ENCODE results near the gene RIPK4. TPM values are rescaled to one million over a fixed set of nuclear protein-coding genes. Genes with fewer than 3 reads are reported as not detected.
A peak's percentile ranks its signal among the peaks of the same experiment; 100 is the strongest.

The RIPK4 gene
- total RNA-seq, 1 donor from 2014 or later = 34.0 TPM

DNA sequence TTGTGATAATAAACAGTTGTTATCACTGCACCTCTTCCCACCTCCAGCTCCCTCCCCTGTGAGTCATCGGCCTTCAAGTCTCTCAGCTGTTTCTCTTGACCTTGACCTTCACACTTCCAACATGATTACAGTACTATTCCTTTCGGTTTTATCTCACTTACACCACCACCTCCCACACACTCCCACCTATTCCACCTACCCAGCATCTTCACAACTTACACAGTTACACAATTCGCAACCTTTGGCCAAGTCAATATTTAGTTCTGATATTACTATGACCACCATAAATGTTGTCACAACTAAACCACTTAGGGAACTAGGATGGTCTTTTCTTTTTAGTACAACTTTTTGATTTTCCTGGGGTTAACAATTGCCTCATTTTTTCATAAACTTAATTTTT lies 60.2 kb downstream of the RIPK4 start:
- DNase-seq (ENCODE audit: low read depth) = peak; percentile 37
- no peak for FAIRE-seq
- Histone ChIP-seq H3K4me3 (ENCODE audit: low read depth, low read length) (no peak overlapping the region), H3K27me3 (ENCODE audit: control insufficient read depth, insufficient read depth, low read length) (no peaks in the 10 kb centered on the region), H3K36me3 (ENCODE audit: control insufficient read depth, insufficient read depth, low read length) (no peaks in the 10 kb centered on the region)
- TF ChIP-seq, protein P1, sequence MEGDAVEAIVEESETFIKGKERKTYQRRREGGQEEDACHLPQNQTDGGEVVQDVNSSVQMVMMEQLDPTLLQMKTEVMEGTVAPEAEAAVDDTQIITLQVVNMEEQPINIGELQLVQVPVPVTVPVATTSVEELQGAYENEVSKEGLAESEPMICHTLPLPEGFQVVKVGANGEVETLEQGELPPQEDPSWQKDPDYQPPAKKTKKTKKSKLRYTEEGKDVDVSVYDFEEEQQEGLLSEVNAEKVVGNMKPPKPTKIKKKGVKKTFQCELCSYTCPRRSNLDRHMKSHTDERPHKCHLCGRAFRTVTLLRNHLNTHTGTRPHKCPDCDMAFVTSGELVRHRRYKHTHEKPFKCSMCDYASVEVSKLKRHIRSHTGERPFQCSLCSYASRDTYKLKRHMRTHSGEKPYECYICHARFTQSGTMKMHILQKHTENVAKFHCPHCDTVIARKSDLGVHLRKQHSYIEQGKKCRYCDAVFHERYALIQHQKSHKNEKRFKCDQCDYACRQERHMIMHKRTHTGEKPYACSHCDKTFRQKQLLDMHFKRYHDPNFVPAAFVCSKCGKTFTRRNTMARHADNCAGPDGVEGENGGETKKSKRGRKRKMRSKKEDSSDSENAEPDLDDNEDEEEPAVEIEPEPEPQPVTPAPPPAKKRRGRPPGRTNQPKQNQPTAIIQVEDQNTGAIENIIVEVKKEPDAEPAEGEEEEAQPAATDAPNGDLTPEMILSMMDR (IDR thresholded peaks at IDR 0.05; ENCODE audit: insufficient read depth, low read length, severe bottlenecking) = no peak

DNA sequence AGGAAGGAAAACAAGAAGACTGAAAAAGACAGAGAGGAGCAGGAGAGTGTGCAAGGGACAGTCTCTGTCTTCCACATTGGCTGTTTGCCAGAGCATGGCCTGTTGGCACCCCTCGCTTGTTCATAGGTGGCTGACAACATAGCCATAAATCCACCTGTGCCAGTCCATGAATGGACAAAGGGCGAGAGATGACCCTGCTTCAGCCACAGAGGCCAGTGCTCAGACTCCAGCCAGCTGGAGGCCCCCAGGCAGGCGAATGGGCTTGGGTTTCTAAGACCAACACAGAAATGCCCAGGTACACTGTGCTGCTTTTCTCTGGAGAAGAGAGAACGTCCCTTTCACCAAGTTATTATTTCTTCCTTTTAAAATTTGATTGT lies 60.6 kb downstream of the RIPK4 start:
- no peak for FAIRE-seq

DNA sequence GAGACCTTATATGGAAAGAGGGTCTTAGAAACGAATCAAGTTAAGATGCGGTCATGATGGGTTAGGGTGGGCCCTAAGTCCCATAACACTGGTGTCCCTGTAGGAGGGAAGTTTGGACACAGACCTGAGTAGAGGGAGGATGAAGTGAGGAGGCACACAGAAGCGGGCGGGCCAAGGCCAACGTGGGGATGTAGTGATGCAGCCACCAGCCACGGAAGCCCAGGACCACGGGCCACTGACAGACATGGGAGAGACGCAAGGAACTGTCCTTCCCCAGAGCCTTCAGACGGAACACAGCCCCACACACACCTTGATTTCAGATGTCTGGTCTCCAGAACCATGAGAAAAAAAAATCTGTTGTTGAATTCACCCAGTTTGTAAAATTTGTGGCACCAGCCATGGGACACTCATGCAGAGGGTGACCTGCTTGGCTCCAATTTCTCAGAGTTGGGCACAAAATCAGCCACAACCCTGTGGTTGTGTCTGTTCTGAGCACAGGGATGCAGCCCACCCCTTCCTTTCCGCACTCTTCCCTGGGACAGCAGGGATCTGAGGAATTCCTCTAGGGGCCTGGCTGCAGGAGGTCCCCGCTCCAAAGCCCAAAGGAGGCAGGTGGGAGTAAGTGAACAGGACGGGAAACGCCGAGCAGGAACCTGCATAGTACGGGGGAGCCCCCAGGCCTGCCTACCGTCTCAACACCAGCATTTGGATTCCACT lies 61.1 kb downstream of the RIPK4 start:
- H3K36me3 ChIP-seq (ENCODE audit: control insufficient read depth, insufficient read depth, low read length) = no peaks in the 10 kb centered on the region
- FAIRE-seq = no peak
- DNase-seq (ENCODE audit: low read depth) = no peak
- H3K27me3 ChIP-seq (ENCODE audit: control insufficient read depth, insufficient read depth, low read length) = no peaks in the 10 kb centered on the region
- TF ChIP-seq, protein P1 (IDR thresholded peaks at IDR 0.05; ENCODE audit: insufficient read depth, low read length, severe bottlenecking) = no peak
- H3K4me3 ChIP-seq (ENCODE audit: low read depth, low read length) = no peak overlapping the region

More for the DNA sequence above, 60.6 kb downstream of the RIPK4 start:
- Histone ChIP-seq H3K4me3 (ENCODE audit: low read depth, low read length) (no peak overlapping the region), H3K27me3 (ENCODE audit: control insufficient read depth, insufficient read depth, low read length) (no peaks in the 10 kb centered on the region), H3K36me3 (ENCODE audit: control insufficient read depth, insufficient read depth, low read length) (no peaks in the 10 kb centered on the region)
- DNase-seq (ENCODE audit: low read depth) = no peak
- TF ChIP-seq, protein P1 (IDR thresholded peaks at IDR 0.05; ENCODE audit: insufficient read depth, low read length, severe bottlenecking) = no peak

GRCh38 chr21:41703857-41704501 lies 62.9 kb downstream of the RIPK4 start:
- H3K4me3 ChIP-seq (ENCODE audit: low read depth, low read length) = no peak overlapping the region
- FAIRE-seq (no peak), DNase-seq (ENCODE audit: low read depth) (peak; percentile 66)
- no peaks in the 10 kb centered on the region for H3K27me3 ChIP-seq (ENCODE audit: control insufficient read depth, insufficient read depth, low read length)
- TF ChIP-seq, protein P1 (IDR thresholded peaks at IDR 0.05; ENCODE audit: insufficient read depth, low read length, severe bottlenecking) = no peak
- H3K36me3 ChIP-seq (ENCODE audit: control insufficient read depth, insufficient read depth, low read length) = no peaks in the 10 kb centered on the region

- Histone ChIP-seq H3K27me3 (ENCODE audit: control insufficient read depth, insufficient read depth, low read length) (no peaks in the 10 kb centered on the region), H3K4me3 (ENCODE audit: low read depth, low read length) (no peak overlapping the region), H3K36me3 (ENCODE audit: control insufficient read depth, insufficient read depth, low read length) (no peaks in the 10 kb centered on the region)
- FAIRE-seq (peak; percentile 84), DNase-seq (ENCODE audit: low read depth) (no peak)
- TF ChIP-seq, protein P1 (IDR thresholded peaks at IDR 0.05; ENCODE audit: insufficient read depth, low read length, severe bottlenecking) = no peak
Observed at GRCh38 chr21:41701749-41702148, 65.1 kb downstream of the RIPK4 start.
